Right atrium auricular region (tissue), 2 donors: ENCODE data around the gene CLNS1A. TPM values are rescaled to one million over a fixed set of nuclear protein-coding genes. Genes with fewer than 3 reads are reported as not detected.
"Not testable (repeated sequence)": the region's sequence is repeated elsewhere in the genome, so short reads cannot be mapped to it uniquely, and the experiment has no call there.

Experiments used
- DNase-seq: peaks from one replicate; pipeline ENCODE4 v3.0.0-alpha.2; 2019; ENCODE audit warnings: low spot score
- H3K27ac ChIP-seq, 2 donors: fragments of 200-600 bp; sonication (generic); 1 replicate in 1 of 2; 2 replicates in 1 of 2; pipeline ENCODE4 v1.5.1; 2016 to 2019
- H3K27me3 ChIP-seq, 2 donors: fragments of 200-600 bp; sonication (generic); one replicate each; pipeline versions ENCODE4 v1.5.1 to v1.6.0; 2017 to 2019
- H3K36me3 ChIP-seq: fragments of 200-600 bp; sonication (generic); one replicate; pipeline ENCODE4 v1.5.1; 2016
- H3K4me1 ChIP-seq, 2 donors: fragments of 200-600 bp; sonication (generic); one replicate each; pipeline versions ENCODE4 v1.5.1 to v1.6.0; 2017 to 2019
- H3K4me3 ChIP-seq, 2 donors: fragments of 200-600 bp; sonication (generic); 1 replicate in 1 of 2; 2 replicates in 1 of 2; pipeline ENCODE4 v1.5.1; 2017 to 2019; ENCODE audit warnings: mild to moderate bottlenecking in 1 of 2, moderate library complexity in 1 of 2
- H3K9me3 ChIP-seq, 2 donors: fragments of 200-600 bp; sonication (generic); one replicate each; pipeline ENCODE4 v1.5.1; 2019
- CTCF ChIP-seq, 2 donors: fragments of 200-600 bp; sonication (generic); IDR thresholded peaks; one replicate each; pipeline ENCODE4 v1.5.1; 2019; ENCODE audit warnings: antibody characterized with exemption in 2 of 2
- total RNA-seq, 2 donors: library from RNA; depleted of rRNA; stranded (reverse); fragments of >200 nt; gene quantifications; one replicate each; pipeline ENCODE4 v1.1.0, GENCODE V29; 2016

Gene CLNS1A
- total RNA-seq, 2 donors from 2014 or later, result 55.2 to 59.2 TPM

GRCh38 chr11:77642228-77642627, 4.6 kb upstream of the CLNS1A start:
- H3K27me3 ChIP-seq, result no peaks in the 10 kb centered on the region
- no peak for DNase-seq
- H3K36me3 ChIP-seq, result no peaks in the 10 kb centered on the region
- peaks cover 0 to 5% of the 10 kb centered on the region in 2 donors for H3K4me1 ChIP-seq
- TF ChIP-seq CTCF (IDR thresholded peaks at IDR 0.05), result no peak
- no peaks in the 10 kb centered on the region for H3K9me3 ChIP-seq
- no peak overlapping the region for H3K4me3 ChIP-seq
- H3K27ac ChIP-seq, result no peak overlapping the region

- Histone ChIP-seq H3K27ac (peak overlapping the region in 1 of 2 donors; percentile 73), H3K4me1 (peaks cover 0 to 22% of the 10 kb centered on the region in 2 donors), H3K4me3 (peak overlapping the region; percentile 84 to 92), H3K9me3 (no peaks in the 10 kb centered on the region), H3K36me3 (no peaks in the 10 kb centered on the region), H3K27me3 (no peaks in the 10 kb centered on the region)
- DNase-seq, result no peak
- no peak for TF ChIP-seq CTCF (IDR thresholded peaks at IDR 0.05)
These were observed 756 bp downstream of the CLNS1A start for GRCh38 chr11:77636731-77637344.

- not testable (repeated sequence) for H3K9me3 ChIP-seq, H3K36me3 ChIP-seq, DNase-seq, H3K4me3 ChIP-seq, H3K27me3 ChIP-seq, H3K27ac ChIP-seq
- H3K4me1 ChIP-seq, result peaks cover 0 to 22% of the 10 kb centered on the region in 2 donors
These were observed 3.7 kb downstream of the CLNS1A start for GRCh38 chr11:77633926-77634325.

- H3K27me3 ChIP-seq, result no peaks in the 10 kb centered on the region
- H3K4me1 ChIP-seq, result peaks cover 0 to 4% of the 10 kb centered on the region in 2 donors
- no peak overlapping the region for H3K27ac ChIP-seq
- peaks cover 2% of the 10 kb centered on the region for H3K36me3 ChIP-seq
- no peaks in the 10 kb centered on the region for H3K9me3 ChIP-seq
- DNase-seq, result no peak
- no peak for TF ChIP-seq CTCF (IDR thresholded peaks at IDR 0.05)
- no peak overlapping the region for H3K4me3 ChIP-seq
These were observed 7.4 kb downstream of the CLNS1A start for GRCh38 chr11:77630157-77630710.

- H3K9me3 ChIP-seq, result no peaks in the 10 kb centered on the region
- H3K4me3 ChIP-seq, result no peak overlapping the region
- no peaks in the 10 kb centered on the region for H3K4me1 ChIP-seq
- H3K27ac ChIP-seq, result no peak overlapping the region
- H3K27me3 ChIP-seq, result no peaks in the 10 kb centered on the region
- peaks cover 74% of the 10 kb centered on the region for H3K36me3 ChIP-seq
- peak; percentile 46 to 71 for TF ChIP-seq CTCF (IDR thresholded peaks at IDR 0.05)
- no peak for DNase-seq
These were observed 17.9 kb downstream of the CLNS1A start for GRCh38 chr11:77619576-77620198.

- peaks cover 56% of the 10 kb centered on the region for H3K36me3 ChIP-seq
- no peak overlapping the region for H3K27ac ChIP-seq
- no peaks in the 10 kb centered on the region for H3K4me1 ChIP-seq
- H3K9me3 ChIP-seq, result no peaks in the 10 kb centered on the region
- DNase-seq, result no peak
- no peak for TF ChIP-seq CTCF (IDR thresholded peaks at IDR 0.05)
- no peaks in the 10 kb centered on the region for H3K27me3 ChIP-seq
- no peak overlapping the region for H3K4me3 ChIP-seq
These were observed 19.7 kb downstream of the CLNS1A start for GRCh38 chr11:77617892-77618291.
